Panc1 (cell line): ENCODE results near the gene ATXN7L1. TPM values are rescaled to one million over a fixed set of nuclear protein-coding genes. Genes with fewer than 3 reads are reported as not detected.
A peak's percentile ranks its signal among the peaks of the same experiment; 100 is the strongest.

Experiments
- ATAC-seq: fragments of 200-7000 bp; cut with Tn5 transposase; 2 replicates; pipeline ENCODE4 v1.9.1; 2020; ENCODE audit warnings: mild to moderate bottlenecking, moderate library complexity
- BruUV-seq: library from RNA; stranded (reverse); fragments of 400-500 nt; replicated peaks from 2 replicates; lab custom pipeline; 2021; lab: Mats Ljungman, UMichigan
- CTCF ChIA-PET: fragments of 300-600 bp; sonication (Branson Sonifier 250); formaldehyde crosslinking; loops from one replicate; lab custom pipeline; 2022; ENCODE audit warnings: antibody characterized with exemption; lab: Charles Lee
- POLR2A ChIA-PET: fragments of 300-600 bp; sonication (Branson Sonifier 250); formaldehyde crosslinking; loops from one replicate; lab custom pipeline; 2022; ENCODE audit warnings: antibody characterized with exemption; lab: Charles Lee
- DNase-seq: peaks from one replicate; pipeline ENCODE4 v3.0.0-alpha.2; 2010; ENCODE audit warnings: low read depth, low spot score
- H3K27ac ChIP-seq: 2 replicates; pipeline ENCODE4 v1.5.1; 2011; ENCODE audit warnings: mild to moderate bottlenecking, low read length, inconsistent platforms
- H3K27me3 ChIP-seq: fragments of 200-500 bp; sonication (Bioruptor generic); 2 replicates; pipeline ENCODE4 v1.6.0; 2014; ENCODE audit warnings: low read length, inconsistent platforms; ENCODE audit not compliant: control insufficient read depth, insufficient read depth
- H3K36me3 ChIP-seq: fragments of 200-500 bp; sonication (Bioruptor generic); 2 replicates; pipeline ENCODE4 v1.5.1; 2014; ENCODE audit warnings: inconsistent platforms, mild to moderate bottlenecking, low read length, moderate library complexity; ENCODE audit not compliant: control insufficient read depth, insufficient read depth
- H3K4me1 ChIP-seq: 2 replicates; pipeline ENCODE4 v1.5.1; 2011; ENCODE audit warnings: inconsistent platforms, mild to moderate bottlenecking, low read length, moderate library complexity; ENCODE audit not compliant: control insufficient read depth, insufficient read depth
- H3K4me3 ChIP-seq, 2 experiments: 2 replicates each; pipeline ENCODE4 v1.5.1; 2011 to 2012; ENCODE audit warnings: low read depth in 2 of 2, low read length in 2 of 2, mild to moderate bottlenecking in 2 of 2, inconsistent platforms in 1 of 2, moderate library complexity in 1 of 2
- H3K9me3 ChIP-seq: fragments of 200-500 bp; sonication (Bioruptor generic); 2 replicates; pipeline ENCODE4 v1.5.1; 2014; ENCODE audit warnings: low read depth, mild to moderate bottlenecking, inconsistent platforms, low read length, moderate library complexity; ENCODE audit not compliant: control insufficient read depth, insufficient read depth
- CTCF ChIP-seq: fragments of 450-650 bp; IDR thresholded peaks from 2 replicates; pipeline ENCODE4 v1.5.1; 2017; ENCODE audit warnings: mild to moderate bottlenecking
- POLR2AphosphoS5 ChIP-seq: IDR thresholded peaks from 2 replicates; pipeline ENCODE4 v1.6.1; 2012; ENCODE audit warnings: mild to moderate bottlenecking, low read depth, low read length, moderate library complexity
- REST ChIP-seq, 2 experiments: IDR thresholded peaks; 2 replicates each; pipeline ENCODE4 v1.6.1; 2011 to 2012; ENCODE audit warnings: low read depth in 2 of 2, control low read depth in 1 of 2, low read length in 1 of 2, mild to moderate bottlenecking in 1 of 2, moderate library complexity in 1 of 2; ENCODE audit not compliant: insufficient read depth in 1 of 2
- SIN3A ChIP-seq: IDR thresholded peaks from 2 replicates; pipeline ENCODE4 v1.6.1; 2012; ENCODE audit warnings: low read depth, mild to moderate bottlenecking, low read length, moderate library complexity, borderline replicate concordance; ENCODE audit not compliant: insufficient read depth
- TCF7L2 ChIP-seq: IDR thresholded peaks from 2 replicates; pipeline ENCODE4 v1.6.1; 2011; ENCODE audit warnings: mild to moderate bottlenecking, low read depth, low read length, inconsistent platforms
- in situ Hi-C: cut with HindIII; loops from 2 replicates; pipeline ENCODE4 v1.10.0; 2016; ENCODE audit warnings: low sequenced_read_pairs, low pct_unique_long_range_greater_than_20kb
- intact Hi-C: fragments of 100-400 bp; cut with micrococcal nuclease; formaldehyde crosslinking; loops from one replicate; pipeline ENCODE4 v1.10.0; 2022; ENCODE audit not compliant: unreplicated experiment
- total RNA-seq: library from RNA; stranded (reverse); gene quantifications from one replicate; pipeline ENCODE4 v1.2.1, GENCODE V29; 2021; ENCODE audit not compliant: unreplicated experiment

ATXN7L1 gene
- total RNA-seq, 1 experiment from 2014 or later = 10.8 TPM

GRCh38 chr7:105693576-105693975 lies 182.8 kb downstream of the ATXN7L1 start:
- Histone ChIP-seq H3K9me3 (no peaks in the 10 kb centered on the region), H3K36me3 (no peaks in the 10 kb centered on the region), H3K4me1 (peaks cover 4% of the 10 kb centered on the region), H3K27ac (no peak overlapping the region), H3K4me3 (no peak overlapping the region), H3K27me3 (no peaks in the 10 kb centered on the region)
- no peak for ATAC-seq
- no TSS peak for BruUV-seq
- ChIA-PET POLR2A (interaction anchor here (0.9 kb wide), 1 partner anchor 44 kb away, joined by 3 read pairs; no protein-coding TSS in a partner anchor), CTCF (no interaction called here)
- TF ChIP-seq REST (IDR thresholded peaks at IDR 0.05; ENCODE audit: insufficient read depth in 1 of 2, low read depth in 2 of 2, low read length in 1 of 2) (no peak), SIN3A (no peak), CTCF (no peak), TCF7L2 (no peak)
- DNase-seq = no peak
- in situ Hi-C loops (no loop called here), intact Hi-C loops (no loop called here)

GRCh38 chr7:105691680-105692564 lies 184.5 kb downstream of the ATXN7L1 start:
- TF ChIP-seq POLR2AphosphoS5 (no peak), CTCF (no peak), TCF7L2 (no peak), SIN3A (no peak), REST (IDR thresholded peaks at IDR 0.05; ENCODE audit: insufficient read depth in 1 of 2, low read depth in 2 of 2, low read length in 1 of 2) (no peak)
- Histone ChIP-seq H3K4me3 (peak overlapping the region; percentile 39 to 50), H3K9me3 (no peaks in the 10 kb centered on the region), H3K27me3 (no peaks in the 10 kb centered on the region), H3K36me3 (no peaks in the 10 kb centered on the region), H3K27ac (peak overlapping the region; percentile 62), H3K4me1 (peaks cover 4% of the 10 kb centered on the region)
- intact Hi-C loops (no loop called here), in situ Hi-C loops (no loop called here)
- no TSS peak for BruUV-seq
- peak; percentile 79 for ATAC-seq
- CTCF ChIA-PET = interaction anchor here (0.6 to 0.7 kb wide), 2 partner anchors 305 to 359 kb away, joined by 3 read pairs; no protein-coding TSS in a partner anchor
- DNase-seq = no peak
- POLR2A ChIA-PET = no interaction called here
